K562 (cell line): ENCODE measurements around the gene SLC8A1. TPM values are rescaled to one million over a fixed set of nuclear protein-coding genes. Genes with fewer than 3 reads are reported as not detected.

Source experiments
- ATAC-seq: fragments of 200-7000 bp; cut with Tn5 transposase; 3 replicates; pipeline ENCODE4 v1.9.1; 2020; ENCODE audit warnings: moderate library complexity
- BruUV-seq: library from RNA; stranded (reverse); fragments of 400-500 nt; replicated peaks from 2 replicates; lab custom pipeline; 2021; lab: Mats Ljungman, UMichigan
- CTCF ChIA-PET: fragments of 300-600 bp; formaldehyde crosslinking; extraction: SDS; loops from one replicate; lab custom pipeline; 2021; ENCODE audit warnings: low intra/inter-chr PET ratio; lab: Yijun Ruan, JAX
- POLR2A ChIA-PET: fragments of 300-600, 350-650 bp; sonication (Branson Sonifier 250); formaldehyde crosslinking; extraction: SDS; loops from one replicate; lab custom pipeline; 2021; ENCODE audit warnings: antibody characterized with exemption, inconsistent platforms; lab: Yijun Ruan, JAX
- DNase-seq, 4 experiments: peaks; one replicate each; pipeline versions ENCODE4 v3.0.0 to v3.0.0-alpha.2; 2011 to 2018; ENCODE audit warnings: low spot score in 3 of 4, mixed read lengths in 3 of 4; ENCODE audit errors: extremely low read depth in 1 of 4
- FAIRE-seq: peaks from 2 replicates; lab custom pipeline; 2011; peaks lifted over from hg19 to GRCh38; lab: Jason Lieb, UNC
- H2AFZ ChIP-seq: 2 replicates; pipeline ENCODE4 v1.6.0; 2011; ENCODE audit warnings: low read depth, low read length, control low read depth, inconsistent platforms
- H3K27ac ChIP-seq: fragments of 200-600 bp; 3 replicates; pipeline ENCODE4 v1.8.0; 2011; ENCODE audit warnings: low read depth, mild to moderate bottlenecking, control low read depth, inconsistent platforms, low read length, moderate library complexity, mixed read lengths; ENCODE audit errors: extremely low read depth
- H3K27me3 ChIP-seq, 2 experiments: fragments of 300-600 bp in 1 of 2; 2 replicates in 1 of 2; 3 replicates in 1 of 2; pipeline versions ENCODE4 v1.6.0 to v1.8.0; 2011; ENCODE audit warnings: inconsistent platforms in 2 of 2, low read length in 2 of 2, mild to moderate bottlenecking in 1 of 2, mixed read lengths in 1 of 2, moderate library complexity in 1 of 2; ENCODE audit not compliant: control insufficient read depth in 2 of 2, insufficient read depth in 2 of 2
- H3K36me3 ChIP-seq: fragments of 300-600 bp; 3 replicates; pipeline ENCODE4 v1.8.0; 2011; ENCODE audit warnings: mild to moderate bottlenecking, low read length, inconsistent platforms; ENCODE audit not compliant: control insufficient read depth, insufficient read depth
- H3K4me1 ChIP-seq, 2 experiments: fragments of 200-600 bp in 1 of 2; replicated peaks in 1 of 2; 2 replicates in 1 of 2; 3 replicates in 1 of 2; pipeline versions ENCODE4 v1.5.1 to v1.8.0; 2011; ENCODE audit warnings: inconsistent platforms in 2 of 2, low read length in 2 of 2, mild to moderate bottlenecking in 1 of 2, mixed read lengths in 1 of 2, moderate library complexity in 1 of 2; ENCODE audit not compliant: control insufficient read depth in 2 of 2, insufficient read depth in 2 of 2
- H3K4me2 ChIP-seq: 2 replicates; pipeline ENCODE4 v1.6.1; 2011; ENCODE audit warnings: low read length, control low read depth, inconsistent platforms, mixed read lengths; ENCODE audit not compliant: insufficient read depth
- H3K4me3 ChIP-seq: fragments of 200-600 bp; sonication (generic), shearing (Covaris generic); 2 replicates; pipeline ENCODE4 v1.5.1; 2016; ENCODE audit warnings: control low read depth, inconsistent platforms
- H3K79me2 ChIP-seq: fragments of 200-600 bp; 3 replicates; pipeline ENCODE4 v1.8.0; 2011; ENCODE audit warnings: low read length, inconsistent platforms; ENCODE audit not compliant: control insufficient read depth, insufficient read depth
- H3K9ac ChIP-seq, 2 experiments: 2 replicates each; pipeline versions ENCODE4 v1.6.0 to v1.6.1; 2011; ENCODE audit warnings: low read depth in 2 of 2, low read length in 2 of 2, control low read depth in 1 of 2, inconsistent platforms in 1 of 2, mild to moderate bottlenecking in 1 of 2, mixed read lengths in 1 of 2; ENCODE audit not compliant: insufficient read depth in 1 of 2
- H3K9me1 ChIP-seq: one replicate; pipeline ENCODE4 v1.6.0; 2011; ENCODE audit warnings: inconsistent platforms, mild to moderate bottlenecking, low read length, moderate library complexity; ENCODE audit not compliant: control insufficient read depth, insufficient read depth
- H3K9me3 ChIP-seq: replicated peaks from 2 replicates; pipeline ENCODE4 v1.5.1; 2011; ENCODE audit warnings: low read depth, low read length, inconsistent platforms; ENCODE audit not compliant: control insufficient read depth, insufficient read depth
- H4K20me1 ChIP-seq: replicated peaks from 2 replicates; pipeline ENCODE4 v1.6.1; 2011; ENCODE audit warnings: low read length, inconsistent platforms, mixed read lengths; ENCODE audit not compliant: control insufficient read depth, insufficient read depth
- BHLHE40 ChIP-seq: IDR thresholded peaks from 2 replicates; pipeline ENCODE4 v1.6.1; 2011; ENCODE audit warnings: low read length, improper control_type of control experiment
- DIDO1 ChIP-seq: fragments of 450-650 bp; IDR thresholded peaks from 2 replicates; pipeline ENCODE4 v1.6.1; 2016; ENCODE audit warnings: low read depth, missing biosample characterization, missing genetic modification characterization
- HCFC1 ChIP-seq: IDR thresholded peaks from 2 replicates; pipeline ENCODE4 v1.6.1; 2012; ENCODE audit warnings: low read depth, low read length, improper control_type of control experiment
- HMG20A ChIP-seq: fragments of 450-650 bp; formaldehyde crosslinking; conservative IDR thresholded peaks from 2 replicates; pipeline ENCODE4 v1.4.0; 2020; ENCODE audit warnings: mild to moderate bottlenecking, mixed read lengths
- ILF3 ChIP-seq: fragments of 450-650 bp; IDR thresholded peaks from 2 replicates; pipeline ENCODE4 v1.6.1; 2018; ENCODE audit warnings: antibody characterized with exemption, mild to moderate bottlenecking, moderate library complexity, borderline replicate concordance
- MTF1 ChIP-seq: fragments of 250-450 bp; sonication (Bioruptor Pico); IDR thresholded peaks from 2 replicates; pipeline ENCODE4 v1.9.0; 2021; ENCODE audit warnings: moderate library complexity, mild to moderate bottlenecking, inconsistent platforms, borderline replicate concordance
- RBBP5 ChIP-seq: fragments of 200-600 bp; sonication (generic); IDR thresholded peaks from 2 replicates; pipeline ENCODE4 v1.6.1; 2012; ENCODE audit warnings: borderline replicate concordance, mild to moderate bottlenecking, low read length, control low read depth, inconsistent platforms; ENCODE audit not compliant: insufficient read depth, poor library complexity, severe bottlenecking
- RBM14 ChIP-seq: fragments of 200-400 bp; formaldehyde crosslinking; IDR thresholded peaks from 2 replicates; pipeline ENCODE4 v1.6.1; 2018; ENCODE audit warnings: low read depth, mild to moderate bottlenecking, low read length, moderate library complexity, borderline replicate concordance; ENCODE audit not compliant: insufficient read depth
- STAG1 ChIP-seq: sonication (generic); formaldehyde crosslinking; IDR thresholded peaks from 2 replicates; pipeline ENCODE4 v1.5.0; 2020; ENCODE audit warnings: missing genetic modification reagents, borderline replicate concordance
- TOE1 ChIP-seq, 2 experiments: fragments of 450-650 bp in 1 of 2; sonication (generic) in 1 of 2; formaldehyde crosslinking in 1 of 2; IDR thresholded peaks; 2 replicates each; pipeline versions ENCODE4 v1.7.1 to v1.8.0; 2016 to 2022; ENCODE audit warnings: borderline replicate concordance in 2 of 2, mild to moderate bottlenecking in 2 of 2, antibody characterized with exemption in 1 of 2, inconsistent platforms in 1 of 2, low read depth in 1 of 2, missing genetic modification reagents in 1 of 2, moderate library complexity in 1 of 2
- TRIM24 ChIP-seq, 2 experiments: fragments of 450-650 bp; IDR thresholded peaks; 2 replicates each; pipeline ENCODE4 v1.6.1; 2016
- ZNF764 ChIP-seq: fragments of 250-450 bp; sonication (Bioruptor Pico); IDR thresholded peaks from 2 replicates; pipeline ENCODE4 v1.4.0; 2020; ENCODE audit warnings: low read depth, mild to moderate bottlenecking, moderate library complexity
- WGBS: fragments of 100-300 bp; shearing (Covaris generic); methylation state at CpG from one replicate; pipeline ENCODE4 v1.1.6; 2016; ENCODE audit warnings: low coverage, mixed read lengths; ENCODE audit not compliant: insufficient coverage; ENCODE audit errors: missing lambda C conversion rate; 5-methylcytosine and 5-hydroxymethylcytosine counted together
- in situ Hi-C: fragments of 300-500 bp; cut with MboI; formaldehyde crosslinking; loops from 4 replicates; pipeline ENCODE4 v1.15.0; 2018; ENCODE audit warnings: inconsistent platforms, mixed read lengths
- intact Hi-C: fragments of 100-400 bp; cut with micrococcal nuclease; formaldehyde crosslinking; loops from 2 replicates; pipeline ENCODE4 v1.14.2; 2022
- polyA plus RNA-seq, 8 experiments: library from polyadenylated mRNA; depleted of rRNA in 4 of 8; stranded (reverse) in 5 of 8; unstranded in 3 of 8; fragments of >200 nt; fragmentation: Nextera tagmentation in 2 of 8; fragmentation: Illumina TruSeq in 1 of 8; extraction: Ambion mirVana in 2 of 8; extraction: Trizol in 1 of 8; gene quantifications; 2 replicates each; pipeline versions ENCODE4 v1.2.1 to v1.2.3, GENCODE V29; 2011 to 2014; ENCODE audit warnings: inconsistent platforms in 1 of 8, missing spikeins in 1 of 8
- total RNA-seq, 7 experiments: library from RNA; depleted of rRNA in 6 of 7; stranded (reverse); fragments of >200 nt in 6 of 7; fragmentation: Illumina TruSeq in 2 of 7; extraction: Trizol in 2 of 7; gene quantifications; 2 replicates each; pipeline versions ENCODE4 v1.2.1 to v1.2.3, GENCODE V29; 2011 to 2021; ENCODE audit warnings: low replicate concordance in 1 of 7
- TF ChIP-seq, protein P1 (sequence below): IDR thresholded peaks from 2 replicates; pipeline ENCODE4 v1.6.1; 2012; ENCODE audit warnings: low read depth, low read length, improper control_type of control experiment, borderline replicate concordance
- TF ChIP-seq, protein P2 (sequence below): conservative IDR thresholded peaks from 2 replicates; pipeline ENCODE4 v1.6.1; 2011; ENCODE audit warnings: low read depth, mild to moderate bottlenecking, low read length; ENCODE audit not compliant: control insufficient read depth
- TF ChIP-seq, protein P3 (sequence below), 2 experiments: fragments of 450-650 bp; conservative IDR thresholded peaks; 2 replicates each; pipeline ENCODE4 v1.6.1; 2017; ENCODE audit warnings: mild to moderate bottlenecking in 2 of 2, moderate library complexity in 2 of 2

The SLC8A1 gene
- total and polyA plus RNA-seq, 9 of the 15 experiments (the other 6 are each of a cell fraction or from before 2014, with no cell fraction given) = not detected

DNA sequence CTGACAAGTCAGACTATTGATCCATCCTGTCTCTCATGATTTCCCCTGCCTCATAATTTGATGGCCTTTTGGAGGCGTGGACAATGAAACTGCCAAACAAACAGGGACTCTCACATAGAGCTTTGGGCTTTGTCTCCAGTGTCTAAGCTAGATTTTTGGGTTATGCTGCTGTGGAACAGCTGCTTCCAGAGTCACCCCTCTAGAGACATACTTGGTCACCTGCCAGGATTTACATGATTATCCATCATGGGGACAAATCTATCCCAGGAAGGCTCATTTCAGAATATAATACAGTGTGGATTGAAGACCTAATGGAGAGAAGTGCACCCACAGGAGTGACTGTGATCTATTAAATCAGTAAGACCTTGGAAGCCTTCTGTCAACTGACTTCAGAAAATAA, 159.6 kb downstream of the SLC8A1 start:
- BruUV-seq = no TSS peak
- Histone ChIP-seq H3K27me3 (no peaks in the 10 kb centered on the region), H3K4me3 (no peak overlapping the region), H3K27ac (no peak overlapping the region), H3K4me1 (no peaks in the 10 kb centered on the region), H3K4me2 (no peak overlapping the region), H3K9ac (no peak overlapping the region), H2AFZ (no peak overlapping the region), H4K20me1 (no peaks in the 10 kb centered on the region), H3K9me3 (no peaks in the 10 kb centered on the region), H3K9me1 (no peaks in the 10 kb centered on the region), H3K36me3 (no peaks in the 10 kb centered on the region), H3K79me2 (no peaks in the 10 kb centered on the region)
- intact Hi-C loops = no loop called here
- ATAC-seq (no peak), FAIRE-seq (no peak), DNase-seq (no peak)
- WGBS = 0% methylated on average over 1 of the region's 1 CpG
- in situ Hi-C loops = no loop called here
- ChIA-PET CTCF (no interaction called here), POLR2A (interaction anchor here (0.6 kb wide), 1 partner anchor 100 kb away, joined by 3 read pairs; no protein-coding TSS in a partner anchor)
- TF ChIP-seq MTF1 (CRISPR knock-in tag) = no peak
- no peak for TF ChIP-seq HCFC1
- TF ChIP-seq, protein P1, sequence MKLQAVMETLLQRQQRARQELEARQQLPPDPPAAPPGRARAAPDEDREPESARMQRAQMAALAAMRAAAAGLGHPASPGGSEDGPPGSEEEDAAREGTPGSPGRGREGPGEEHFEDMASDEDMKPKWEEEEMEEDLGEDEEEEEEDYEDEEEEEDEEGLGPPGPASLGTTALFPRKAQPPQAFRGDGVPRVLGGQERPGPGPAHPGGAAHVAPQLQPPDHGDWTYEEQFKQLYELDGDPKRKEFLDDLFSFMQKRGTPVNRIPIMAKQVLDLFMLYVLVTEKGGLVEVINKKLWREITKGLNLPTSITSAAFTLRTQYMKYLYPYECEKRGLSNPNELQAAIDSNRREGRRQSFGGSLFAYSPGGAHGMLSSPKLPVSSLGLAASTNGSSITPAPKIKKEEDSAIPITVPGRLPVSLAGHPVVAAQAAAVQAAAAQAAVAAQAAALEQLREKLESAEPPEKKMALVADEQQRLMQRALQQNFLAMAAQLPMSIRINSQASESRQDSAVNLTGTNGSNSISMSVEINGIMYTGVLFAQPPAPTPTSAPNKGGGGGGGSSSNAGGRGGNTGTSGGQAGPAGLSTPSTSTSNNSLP = no peak
- TF ChIP-seq RBBP5 = no peak
- TF ChIP-seq BHLHE40 = no peak
- no peak for TF ChIP-seq HMG20A (CRISPR knock-in tag)
- no peak for TF ChIP-seq TRIM24 (IDR thresholded peaks at IDR 0.05)
- no peak for TF ChIP-seq DIDO1
- no peak for TF ChIP-seq ILF3
- TF ChIP-seq, protein P2, sequence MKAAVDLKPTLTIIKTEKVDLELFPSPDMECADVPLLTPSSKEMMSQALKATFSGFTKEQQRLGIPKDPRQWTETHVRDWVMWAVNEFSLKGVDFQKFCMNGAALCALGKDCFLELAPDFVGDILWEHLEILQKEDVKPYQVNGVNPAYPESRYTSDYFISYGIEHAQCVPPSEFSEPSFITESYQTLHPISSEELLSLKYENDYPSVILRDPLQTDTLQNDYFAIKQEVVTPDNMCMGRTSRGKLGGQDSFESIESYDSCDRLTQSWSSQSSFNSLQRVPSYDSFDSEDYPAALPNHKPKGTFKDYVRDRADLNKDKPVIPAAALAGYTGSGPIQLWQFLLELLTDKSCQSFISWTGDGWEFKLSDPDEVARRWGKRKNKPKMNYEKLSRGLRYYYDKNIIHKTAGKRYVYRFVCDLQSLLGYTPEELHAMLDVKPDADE = no peak
- TF ChIP-seq TOE1 (IDR thresholded peaks at IDR 0.05; ENCODE audit: borderline replicate concordance) = no peak
- no peak for TF ChIP-seq TOE1 (CRISPR knock-in tag; IDR thresholded peaks at IDR 0.05; ENCODE audit: borderline replicate concordance, low read depth)
- TF ChIP-seq RBM14 = no peak
- TF ChIP-seq STAG1 (CRISPR knock-in tag) = no peak
- TF ChIP-seq ZNF764 (CRISPR knock-in tag) = no peak
- TF ChIP-seq, protein P3, sequence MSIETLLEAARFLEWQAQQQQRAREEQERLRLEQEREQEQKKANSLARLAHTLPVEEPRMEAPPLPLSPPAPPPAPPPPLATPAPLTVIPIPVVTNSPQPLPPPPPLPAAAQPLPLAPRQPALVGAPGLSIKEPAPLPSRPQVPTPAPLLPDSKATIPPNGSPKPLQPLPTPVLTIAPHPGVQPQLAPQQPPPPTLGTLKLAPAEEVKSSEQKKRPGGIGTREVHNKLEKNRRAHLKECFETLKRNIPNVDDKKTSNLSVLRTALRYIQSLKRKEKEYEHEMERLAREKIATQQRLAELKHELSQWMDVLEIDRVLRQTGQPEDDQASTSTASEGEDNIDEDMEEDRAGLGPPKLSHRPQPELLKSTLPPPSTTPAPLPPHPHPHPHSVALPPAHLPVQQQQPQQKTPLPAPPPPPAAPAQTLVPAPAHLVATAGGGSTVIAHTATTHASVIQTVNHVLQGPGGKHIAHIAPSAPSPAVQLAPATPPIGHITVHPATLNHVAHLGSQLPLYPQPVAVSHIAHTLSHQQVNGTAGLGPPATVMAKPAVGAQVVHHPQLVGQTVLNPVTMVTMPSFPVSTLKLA (conservative IDR thresholded peaks at IDR 0.05) = no peak
